NCI-H2171 treated with DMSO at 0.1 percent for 48 hours (cell line): ENCODE measurements around the gene GPR137.

ENCODE experiments used
- DNase-seq: peaks from one replicate; lab custom pipeline; 2025; lab: John Stamatoyannopoulos, UW

The GPR137 gene

GRCh38 chr11:64249038-64249437 lies 36.6 kb upstream of the GPR137 start:
- DNase-seq, result no peak

- no peak for DNase-seq
These were observed 35.9 kb upstream of the GPR137 start for GRCh38 chr11:64249563-64250414.

GRCh38 chr11:64250415-64251015 lies 35.1 kb upstream of the GPR137 start:
- no peak for DNase-seq

DNA sequence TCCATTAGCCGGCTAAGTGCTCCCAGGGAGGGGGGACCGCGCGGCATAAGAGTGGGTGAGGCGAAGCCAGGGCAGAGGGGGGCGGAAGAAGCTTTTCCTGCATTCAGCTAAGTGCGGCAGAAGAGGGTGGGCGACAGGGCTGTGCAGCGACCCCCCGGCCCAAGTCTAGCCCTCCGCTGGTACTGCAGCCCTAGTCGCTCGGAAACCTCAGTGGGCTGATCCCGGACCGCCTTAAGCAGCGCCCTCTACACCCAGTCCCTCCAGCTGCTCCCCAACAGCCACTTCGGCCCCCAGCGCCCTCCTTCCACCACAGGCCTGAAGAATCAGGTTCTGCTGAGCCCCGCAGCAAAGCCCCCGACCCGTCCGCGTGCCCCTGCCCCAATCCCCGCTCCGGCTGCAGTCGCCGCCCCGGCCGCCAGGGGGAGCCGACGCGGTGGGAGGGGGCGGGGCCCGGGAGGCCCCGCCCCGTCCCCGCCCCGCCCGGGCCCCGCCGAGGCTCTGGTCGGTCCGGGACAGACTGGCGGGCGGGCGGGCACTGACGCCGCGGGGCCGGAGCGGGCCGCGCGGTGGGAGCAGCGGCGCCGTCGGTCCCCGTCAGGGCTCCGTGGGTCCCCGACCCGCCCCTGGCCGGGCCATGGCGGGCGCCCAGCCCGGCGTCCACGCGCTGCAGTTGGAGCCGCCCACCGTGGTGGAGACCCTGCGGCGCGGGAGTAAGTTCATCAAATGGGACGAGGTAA lies 34.5 kb upstream of the GPR137 start, which contains the start of gene PLCB3:
PLCB3 (plus strand) TSS at position 515 of the 737 bp plus-strand sequence; CDS start at position 635, 120 bp downstream.
- peak; percentile 53 for DNase-seq

DNA sequence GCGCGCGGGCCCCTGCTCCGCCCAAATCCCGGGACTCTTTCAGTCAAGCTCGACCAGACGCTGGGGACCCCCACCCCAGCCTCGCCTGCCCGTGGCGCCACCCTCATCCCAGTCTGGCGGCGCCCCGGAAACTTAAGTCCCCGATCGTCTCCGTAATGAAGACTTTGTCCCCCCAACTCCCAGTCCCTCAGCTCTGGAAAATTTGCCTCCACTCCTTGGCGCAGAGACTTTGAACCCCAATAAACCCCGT lies 34.0 kb upstream of the GPR137 start:
- no peak for DNase-seq

DNA sequence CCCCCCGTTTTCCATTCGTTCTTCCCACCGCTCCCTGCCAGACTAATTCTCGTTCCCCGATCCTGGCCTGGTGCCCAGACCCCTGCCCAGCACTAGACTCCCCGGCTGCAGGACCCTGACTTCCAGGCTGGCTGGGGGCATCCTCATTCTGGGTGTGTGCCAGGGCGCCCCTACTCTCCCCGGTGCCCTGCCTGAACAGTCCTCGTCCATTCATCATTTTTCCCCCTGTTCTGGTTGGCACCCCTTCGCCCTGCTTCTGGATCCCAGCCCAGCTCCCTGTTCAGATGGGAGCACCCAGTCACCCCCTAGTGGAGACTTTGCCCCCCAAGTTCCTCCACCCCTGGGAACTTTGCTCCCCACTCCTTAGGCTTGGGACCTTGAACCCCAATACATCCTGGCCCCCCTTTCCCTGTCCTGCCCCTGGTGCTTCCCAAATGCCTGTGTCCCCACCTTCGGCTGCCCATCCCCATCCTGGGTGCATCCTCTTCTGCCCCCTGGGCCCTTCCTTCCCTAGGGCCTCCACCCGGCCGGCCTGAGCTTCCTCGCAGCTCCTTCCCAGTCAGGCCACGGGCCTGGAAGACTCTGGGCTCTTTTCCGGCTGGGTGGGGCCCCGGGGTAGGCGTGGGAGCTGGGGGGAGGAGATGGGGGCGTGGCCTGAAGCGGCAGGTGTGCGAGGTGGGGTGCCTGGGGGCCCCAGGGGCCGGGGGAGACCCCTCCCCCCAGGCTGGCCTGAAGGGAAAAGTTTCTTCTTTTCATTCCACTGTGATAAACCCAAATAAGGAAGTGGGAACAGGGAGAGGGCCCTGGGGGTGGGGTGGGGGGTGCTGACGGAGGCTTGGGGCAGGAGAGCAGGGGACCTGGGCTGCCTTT lies 33.4 kb upstream of the GPR137 start:
- no peak for DNase-seq

DNA sequence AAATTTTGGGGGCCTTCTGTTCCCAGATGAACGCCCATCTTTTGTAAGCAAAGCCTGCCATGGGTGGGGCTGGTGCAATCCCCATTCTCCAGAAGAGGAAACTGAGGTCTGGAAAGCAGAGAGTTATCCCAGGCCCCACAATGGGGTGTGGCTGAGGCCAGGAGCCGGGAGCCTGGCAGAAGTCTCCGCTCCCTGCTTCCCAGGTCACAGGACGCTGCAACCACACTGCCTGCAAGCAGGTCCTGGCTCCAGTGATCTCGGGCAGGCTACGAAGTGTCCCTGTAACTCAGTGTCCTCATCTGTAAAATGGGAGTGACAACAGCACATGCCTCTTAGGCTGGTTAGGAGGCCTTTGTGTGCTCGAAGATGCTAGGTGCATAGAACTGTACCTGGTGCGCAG lies 32.6 kb upstream of the GPR137 start:
- DNase-seq, result no peak

DNA sequence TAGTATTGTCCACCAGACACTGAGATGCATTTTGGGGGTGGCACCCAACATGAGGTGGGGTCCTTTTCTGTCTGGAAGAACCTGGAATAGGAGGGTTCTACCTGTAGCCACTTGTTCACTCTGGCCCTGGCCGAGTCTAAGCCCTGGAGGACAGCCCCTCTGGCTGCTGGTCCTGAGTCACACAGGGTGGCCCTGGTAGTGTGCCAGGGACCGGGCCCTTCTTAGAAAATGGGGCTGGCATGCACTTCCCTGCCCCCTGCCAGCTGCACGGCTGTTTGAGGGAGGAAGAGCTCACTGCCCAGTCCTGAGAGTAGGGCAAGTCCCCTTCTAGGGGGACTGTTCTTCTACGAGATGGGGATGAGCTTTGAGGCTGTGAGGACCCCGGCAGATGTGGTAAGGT lies 32.2 kb upstream of the GPR137 start:
- DNase-seq, result no peak

DNA sequence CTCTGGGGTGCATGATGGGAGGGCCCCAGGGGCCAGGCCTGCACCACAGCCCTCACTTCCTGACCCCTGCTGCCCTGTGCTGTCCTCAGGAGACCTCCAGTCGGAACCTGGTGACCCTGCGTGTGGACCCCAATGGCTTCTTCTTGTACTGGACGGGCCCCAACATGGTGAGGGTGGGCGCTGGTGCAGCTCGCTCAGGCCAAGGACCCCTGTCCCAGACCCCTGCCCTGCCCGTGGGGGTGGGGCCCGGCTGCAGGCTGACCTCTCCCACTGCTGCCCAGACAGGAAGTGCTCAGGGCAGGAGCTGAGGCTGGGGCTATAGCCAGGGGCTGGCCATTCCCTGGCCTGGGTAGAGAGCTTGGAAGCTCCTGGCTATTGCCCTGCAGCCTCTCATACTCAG lies 31.3 kb upstream of the GPR137 start:
- DNase-seq, result no peak

- no peak for DNase-seq
These were observed 30.2 kb upstream of the GPR137 start for GRCh38 chr11:64255135-64256128.

DNA sequence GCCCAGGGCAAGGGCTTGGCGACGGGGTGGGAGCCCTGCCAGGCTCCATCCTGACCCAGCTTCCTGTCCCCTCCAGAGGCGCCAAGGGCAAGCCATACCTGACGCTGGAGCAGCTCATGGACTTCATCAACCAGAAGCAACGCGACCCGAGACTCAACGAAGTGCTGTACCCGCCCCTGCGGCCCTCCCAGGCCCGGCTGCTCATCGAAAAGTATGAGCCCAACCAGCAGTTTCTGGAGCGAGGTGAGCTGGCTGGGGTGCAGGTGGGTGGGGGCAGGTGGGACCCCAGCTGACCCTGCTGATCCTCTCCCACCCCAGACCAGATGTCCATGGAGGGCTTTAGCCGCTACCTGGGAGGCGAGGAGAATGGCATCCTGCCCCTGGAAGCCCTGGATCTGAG lies 29.3 kb upstream of the GPR137 start:
- no peak for DNase-seq

GRCh38 chr11:64258356-64258755 lies 27.3 kb upstream of the GPR137 start:
- DNase-seq, result no peak

GRCh38 chr11:64258946-64259532 lies 26.6 kb upstream of the GPR137 start:
- no peak for DNase-seq

DNA sequence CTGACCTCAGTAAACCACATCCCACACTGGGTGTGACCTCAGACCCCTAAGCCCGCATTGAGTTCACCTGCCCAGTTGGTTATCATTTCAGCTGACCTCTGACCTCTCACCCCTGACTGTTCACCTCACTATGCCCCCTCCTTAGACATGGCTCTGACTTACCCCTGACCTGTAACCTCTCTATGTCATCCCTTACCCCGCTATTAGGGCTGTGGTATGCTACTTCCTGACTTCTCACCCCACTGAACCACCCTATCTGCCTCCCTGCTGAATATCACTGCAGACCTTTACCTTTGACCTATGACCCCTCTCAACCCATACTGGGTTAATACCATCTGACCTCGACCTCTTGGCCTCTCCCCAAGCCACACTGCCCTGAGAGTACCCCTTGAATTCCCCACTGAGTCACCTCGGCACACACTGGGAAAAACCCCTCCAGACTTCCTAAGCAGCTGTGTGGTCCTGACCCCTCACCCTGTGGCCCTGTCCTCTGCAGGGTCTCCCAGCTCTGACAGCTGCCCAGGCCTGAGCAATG lies 26.0 kb upstream of the GPR137 start:
- DNase-seq, result no peak

DNA sequence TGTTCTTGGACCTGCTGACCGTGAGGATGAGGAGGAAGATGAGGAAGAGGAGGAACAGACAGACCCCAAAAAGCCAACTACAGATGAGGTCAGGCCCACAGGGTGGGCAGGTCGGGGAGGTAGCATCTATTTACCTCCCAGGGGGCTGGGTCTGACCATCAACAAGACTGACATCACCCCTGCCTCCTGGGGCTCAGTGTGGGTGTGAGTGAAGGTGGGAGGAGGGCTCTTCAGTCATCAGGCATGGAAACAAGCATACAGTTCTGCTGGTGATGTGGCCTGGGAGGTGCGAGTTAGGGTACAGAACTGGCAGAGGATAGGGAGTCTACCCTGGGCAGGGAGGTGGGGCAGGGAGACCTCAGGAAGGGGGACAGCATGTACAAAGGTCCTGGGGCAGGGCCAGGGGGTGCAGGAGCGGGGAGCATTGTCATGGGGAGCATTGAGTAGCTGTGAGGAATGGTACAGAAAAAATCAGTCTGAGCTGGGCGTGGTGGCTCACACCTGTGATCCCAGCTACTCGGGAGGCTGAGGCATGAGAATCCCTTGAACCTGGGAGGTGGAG lies 25.4 kb upstream of the GPR137 start:
- no peak for DNase-seq

GRCh38 chr11:64261556-64262080 lies 24.0 kb upstream of the GPR137 start:
- DNase-seq, result no peak

- DNase-seq, result no peak
These were observed 23.2 kb upstream of the GPR137 start for GRCh38 chr11:64262271-64263002.

DNA sequence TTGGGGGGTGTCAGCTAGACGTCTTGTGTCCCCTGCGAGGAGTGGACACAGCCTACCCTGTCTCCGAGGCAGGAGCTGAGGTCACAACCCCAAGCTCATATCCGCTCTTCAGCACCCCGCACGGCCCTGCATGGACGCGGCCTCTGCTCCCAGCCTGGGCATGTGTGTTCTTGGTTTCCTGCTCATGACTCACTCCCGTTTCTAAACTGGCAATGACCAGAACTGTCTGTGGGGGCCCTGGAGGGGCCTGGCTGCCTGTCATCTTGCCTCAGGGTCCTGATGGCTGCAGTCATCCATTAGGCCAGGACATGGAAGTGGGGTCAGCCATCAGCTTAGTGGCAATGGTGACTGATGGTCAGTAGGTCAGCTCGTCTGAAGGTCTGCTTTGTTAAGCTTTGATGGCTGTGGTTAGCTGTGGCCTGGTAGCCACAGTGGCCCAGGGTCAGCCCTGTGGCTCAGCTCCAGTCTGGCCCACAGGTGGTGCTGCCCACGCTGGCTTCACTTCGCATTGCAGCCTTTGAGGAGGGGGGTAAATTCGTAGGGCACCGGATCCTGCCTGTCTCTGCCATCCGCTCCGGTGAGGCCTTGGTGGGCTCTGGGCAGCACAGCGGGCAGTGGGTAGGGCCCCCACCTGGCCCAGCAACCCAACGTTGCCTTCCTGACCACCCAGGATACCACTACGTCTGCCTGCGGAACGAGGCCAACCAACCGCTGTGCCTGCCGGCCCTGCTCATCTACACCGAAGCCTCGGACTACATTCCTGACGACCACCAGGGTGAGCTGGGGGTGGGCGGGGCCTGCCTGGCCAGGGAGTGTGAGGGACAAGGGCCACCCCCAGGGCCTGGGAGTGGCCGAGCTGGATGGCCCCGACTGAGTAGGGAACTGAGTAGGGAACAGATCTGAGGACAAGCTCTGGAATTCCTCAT lies 22.4 kb upstream of the GPR137 start:
- DNase-seq, result no peak
